Spinal cord (tissue), 10 donors: ENCODE data around the gene FEZF1. TPM values are rescaled to one million over a fixed set of nuclear protein-coding genes. Genes with fewer than 3 reads are reported as not detected.
"Not testable (repeated sequence)": the region's sequence is repeated elsewhere in the genome, so short reads cannot be mapped to it uniquely, and the experiment has no call there.

ENCODE experiments used
- DNase-seq, 6 donors: peaks; one replicate each; pipeline versions ENCODE4 v3.0.0 to v3.0.0-alpha.2; 2013 to 2015; ENCODE audit warnings: low spot score in 6 of 6, low read depth in 4 of 6
- H3K27ac ChIP-seq: one replicate; pipeline ENCODE4 v1.5.1; 2013; ENCODE audit warnings: low read depth, low read length, control low read depth
- H3K27me3 ChIP-seq: one replicate; pipeline ENCODE4 v1.6.1; 2013; ENCODE audit warnings: low read length; ENCODE audit not compliant: control insufficient read depth, insufficient read depth
- H3K36me3 ChIP-seq: one replicate; pipeline ENCODE4 v1.6.1; 2013; ENCODE audit warnings: low read length; ENCODE audit not compliant: control insufficient read depth, insufficient read depth
- H3K4me1 ChIP-seq: one replicate; pipeline ENCODE4 v1.6.1; 2013; ENCODE audit warnings: low read length; ENCODE audit not compliant: control insufficient read depth, insufficient read depth
- H3K4me3 ChIP-seq: one replicate; pipeline ENCODE4 v1.5.1; 2013; ENCODE audit warnings: low read depth, low read length, control low read depth
- H3K9me3 ChIP-seq: one replicate; pipeline ENCODE4 v1.6.1; 2013; ENCODE audit warnings: low read length; ENCODE audit not compliant: control insufficient read depth, insufficient read depth
- WGBS: methylation state at CpG from one replicate; pipeline ENCODE4 v1.1.5; 2013; ENCODE audit warnings: missing lambda C conversion rate; ENCODE audit not compliant: insufficient coverage; 5-methylcytosine and 5-hydroxymethylcytosine counted together
- polyA plus RNA-seq, 2 donors: library from polyadenylated mRNA; unstranded; fragments of 120-200 nt; gene quantifications; one replicate each; pipeline ENCODE4 v1.2.1, GENCODE V29; 2013; ENCODE audit not compliant: insufficient read length in 2 of 2
- total RNA-seq, 2 donors: library from RNA; depleted of rRNA in 1 of 2; stranded (reverse); fragments of 120-200 nt in 1 of 2; fragments of >200 nt in 1 of 2; gene quantifications; one replicate each; pipeline versions ENCODE4 v1.2.3 to v1.2.4, GENCODE V29; 2013 to 2014
- donor health status: healthy.

Gene FEZF1
- total and polyA plus RNA-seq, 4 donors = 0.77 TPM; not detected in 3

GRCh38 chr7:122300956-122301833 is 3.4 kb downstream of the FEZF1 start:
- H3K27me3 ChIP-seq = peaks cover 92% of the 10 kb centered on the region
- peak in 2 of 6 donors; percentile 28 to 68 for DNase-seq
- no peak overlapping the region for H3K27ac ChIP-seq
- peaks cover 44% of the 10 kb centered on the region for H3K4me1 ChIP-seq
- no peaks in the 10 kb centered on the region for H3K9me3 ChIP-seq
- no CpG with 5 or more reads among the region's 11 CpGs for WGBS
- H3K4me3 ChIP-seq = no peak overlapping the region
- no peaks in the 10 kb centered on the region for H3K36me3 ChIP-seq

- WGBS = under 1% methylated on average over 40 of the region's 43 CpGs
- no peaks in the 10 kb centered on the region for H3K9me3 ChIP-seq
- peaks cover 84% of the 10 kb centered on the region for H3K27me3 ChIP-seq
- no peak overlapping the region for H3K4me3 ChIP-seq
- H3K36me3 ChIP-seq = no peaks in the 10 kb centered on the region
- DNase-seq = peak in 1 of 6 donors; percentile 70
- H3K27ac ChIP-seq = no peak overlapping the region
- peaks cover 36% of the 10 kb centered on the region for H3K4me1 ChIP-seq
Measured at GRCh38 chr7:122300211-122300932, 4.2 kb downstream of the FEZF1 start.

GRCh38 chr7:122299624-122300210 is 4.8 kb downstream of the FEZF1 start:
- peaks cover 29% of the 10 kb centered on the region for H3K4me1 ChIP-seq
- DNase-seq = peak in 2 of 6 donors; percentile 22 to 27
- H3K27me3 ChIP-seq = peaks cover 77% of the 10 kb centered on the region
- H3K4me3 ChIP-seq = no peak overlapping the region
- H3K36me3 ChIP-seq = no peaks in the 10 kb centered on the region
- WGBS = 3% methylated on average over 32 of the region's 32 CpGs
- H3K27ac ChIP-seq = no peak overlapping the region
- no peaks in the 10 kb centered on the region for H3K9me3 ChIP-seq

GRCh38 chr7:122298618-122299017 is 5.9 kb downstream of the FEZF1 start:
- no peak overlapping the region for H3K4me3 ChIP-seq
- H3K9me3 ChIP-seq = no peaks in the 10 kb centered on the region
- H3K4me1 ChIP-seq = peaks cover 18% of the 10 kb centered on the region
- no peak overlapping the region for H3K27ac ChIP-seq
- peaks cover 66% of the 10 kb centered on the region for H3K27me3 ChIP-seq
- WGBS = 89% methylated on average over 1 of the region's 2 CpGs
- H3K36me3 ChIP-seq = no peaks in the 10 kb centered on the region
- DNase-seq = no peak

- Histone ChIP-seq H3K27me3 (peaks cover 62% of the 10 kb centered on the region), H3K9me3 (no peaks in the 10 kb centered on the region), H3K36me3 (no peaks in the 10 kb centered on the region), H3K4me1 (peaks cover 18% of the 10 kb centered on the region), H3K27ac (no peak overlapping the region), H3K4me3 (no peak overlapping the region)
- no peak for DNase-seq
- 100% methylated on average over 1 of the region's 2 CpGs for WGBS
Measured at GRCh38 chr7:122298131-122298530, 6.4 kb downstream of the FEZF1 start.

- DNase-seq = peak in 1 of 6 donors; percentile 20
- Histone ChIP-seq H3K27ac (no peak overlapping the region), H3K36me3 (no peaks in the 10 kb centered on the region), H3K4me1 (no peaks in the 10 kb centered on the region), H3K9me3 (no peaks in the 10 kb centered on the region), H3K27me3 (no peaks in the 10 kb centered on the region), H3K4me3 (no peak overlapping the region)
- no CpG with 5 or more reads among the region's 2 CpGs for WGBS
Measured at GRCh38 chr7:122291189-122291588, 13.4 kb downstream of the FEZF1 start.

- WGBS = no CpG with 5 or more reads among the region's 1 CpG
Measured at GRCh38 chr7:122290476-122290875, 14.1 kb downstream of the FEZF1 start.

GRCh38 chr7:122289426-122289825 is 15.1 kb downstream of the FEZF1 start:
- 100% methylated on average over 1 of the region's 1 CpG for WGBS
- no peak overlapping the region for H3K4me3 ChIP-seq
- no peaks in the 10 kb centered on the region for H3K4me1 ChIP-seq
- H3K27me3 ChIP-seq = no peaks in the 10 kb centered on the region
- no peak for DNase-seq
- no peaks in the 10 kb centered on the region for H3K9me3 ChIP-seq
- no peaks in the 10 kb centered on the region for H3K36me3 ChIP-seq
- no peak overlapping the region for H3K27ac ChIP-seq

More at GRCh38 chr7:122290476-122290875, 14.1 kb downstream of the FEZF1 start:
- Histone ChIP-seq H3K4me1 (no peaks in the 10 kb centered on the region), H3K27me3 (no peaks in the 10 kb centered on the region), H3K27ac (no peak overlapping the region), H3K9me3 (no peaks in the 10 kb centered on the region), H3K4me3 (no peak overlapping the region), H3K36me3 (no peaks in the 10 kb centered on the region)
- DNase-seq = no peak

GRCh38 chr7:122284608-122285007 is 19.9 kb downstream of the FEZF1 start:
- 93% methylated on average over 15 of the region's 24 CpGs for WGBS
- H3K9me3 ChIP-seq, DNase-seq, H3K36me3 ChIP-seq, H3K4me3 ChIP-seq, H3K27ac ChIP-seq, H3K27me3 ChIP-seq, H3K4me1 ChIP-seq: not testable (repeated sequence)
